Smooth muscle cell (in vitro differentiated cells): ENCODE measurements around the gene ABLIM3. TPM values are rescaled to one million over a fixed set of nuclear protein-coding genes. Genes with fewer than 3 reads are reported as not detected.

Experiments
- DNase-seq: peaks from one replicate; lab custom pipeline; 2025; ENCODE audit not compliant: unreplicated experiment; lab: John Stamatoyannopoulos, UW
- H2AFZ ChIP-seq: fragments of 200-600 bp; sonication (generic); 2 replicates; pipeline ENCODE4 v1.6.0; 2016; ENCODE audit warnings: antibody characterized with exemption, low read depth, mild to moderate bottlenecking
- H3F3A ChIP-seq: fragments of 200-600 bp; sonication (generic); 2 replicates; pipeline ENCODE4 v1.6.0; 2017; ENCODE audit warnings: antibody characterized with exemption, low read depth
- H3K27ac ChIP-seq: fragments of 200-600 bp; sonication (generic); 2 replicates; pipeline ENCODE4 v1.5.1; 2016; ENCODE audit warnings: low read depth, mild to moderate bottlenecking
- H3K27me3 ChIP-seq: fragments of 200-600 bp; sonication (generic); 2 replicates; pipeline ENCODE4 v1.6.1; 2016; ENCODE audit warnings: low read depth, mild to moderate bottlenecking
- H3K36me3 ChIP-seq: fragments of 200-600 bp; sonication (generic); 2 replicates; pipeline ENCODE4 v1.5.1; 2016; ENCODE audit warnings: low read depth
- H3K4me1 ChIP-seq: fragments of 200-600 bp; sonication (generic); 2 replicates; pipeline ENCODE4 v1.5.1; 2016; ENCODE audit warnings: low read depth
- H3K4me2 ChIP-seq: fragments of 200-600 bp; sonication (generic); 2 replicates; pipeline ENCODE4 v1.6.0; 2016; ENCODE audit warnings: mild to moderate bottlenecking
- H3K4me3 ChIP-seq: fragments of 200-600 bp; sonication (generic); 2 replicates; pipeline ENCODE4 v1.5.1; 2016; ENCODE audit warnings: mild to moderate bottlenecking
- H3K79me2 ChIP-seq: fragments of 200-600 bp; sonication (generic); 2 replicates; pipeline ENCODE4 v1.6.0; 2016; ENCODE audit warnings: low read depth, mild to moderate bottlenecking
- H3K9ac ChIP-seq: fragments of 200-600 bp; sonication (generic); 2 replicates; pipeline ENCODE4 v1.6.0; 2016; ENCODE audit warnings: low read depth
- H3K9me3 ChIP-seq: fragments of 200-600 bp; sonication (generic); replicated peaks from 2 replicates; pipeline ENCODE4 v1.5.1; 2016; ENCODE audit warnings: low read depth
- H4K20me1 ChIP-seq: fragments of 200-600 bp; sonication (generic); 2 replicates; pipeline ENCODE4 v1.6.0; 2016; ENCODE audit warnings: low read depth
- WGBS: methylation state at CpG from one replicate; pipeline ENCODE4 v1.1.7; 2016; ENCODE audit warnings: low lambda C conversion rate; 5-methylcytosine and 5-hydroxymethylcytosine counted together
- polyA plus RNA-seq: library from polyadenylated mRNA; unstranded; fragments of >200 nt; fragmentation: Nextera tagmentation; extraction: Ambion mirVana; gene quantifications from 2 replicates; pipeline ENCODE4 v1.2.1, GENCODE V29; 2016
- total RNA-seq: library from RNA; depleted of rRNA; stranded (reverse); fragments of >200 nt; gene quantifications from 2 replicates; pipeline ENCODE4 v1.2.3, GENCODE V29; 2014
- TF ChIP-seq, protein P1 (sequence below): fragments of 200-600 bp; sonication (generic); IDR thresholded peaks from 2 replicates; pipeline ENCODE4 v1.5.1; 2017; ENCODE audit warnings: borderline replicate concordance, mild to moderate bottlenecking, antibody characterized with exemption; ENCODE audit not compliant: insufficient read depth, poor library complexity, severe bottlenecking

ABLIM3 gene
- total and polyA plus RNA-seq, 2 experiments from 2014 or later: 2.6 to 6.8 TPM

DNA sequence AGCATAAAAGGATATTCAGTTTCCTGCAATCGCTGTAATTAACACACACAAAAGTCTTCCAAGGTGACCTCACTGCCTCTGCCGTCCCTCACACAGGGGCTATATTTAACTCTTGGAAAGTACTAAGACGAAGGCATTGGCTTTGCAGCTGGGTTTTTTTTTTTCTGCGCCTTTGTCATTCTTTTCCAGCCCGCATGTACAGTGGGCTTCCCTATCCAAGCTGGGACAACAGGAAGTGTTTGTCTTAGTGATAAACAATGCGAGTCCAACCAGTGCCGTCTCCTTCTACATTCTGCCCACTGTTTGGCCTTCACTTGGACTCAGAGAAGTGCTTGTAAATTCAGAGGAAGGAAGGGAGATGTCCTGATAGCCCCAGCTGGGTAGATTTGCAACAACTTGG is 148.0 kb downstream of the ABLIM3 start:
- H3K36me3 ChIP-seq: no peaks in the 10 kb centered on the region
- no peaks in the 10 kb centered on the region for H3K79me2 ChIP-seq
- no peaks in the 10 kb centered on the region for H3K4me1 ChIP-seq
- no peak for DNase-seq
- 52% methylated on average over 6 of the region's 7 CpGs for WGBS
- H3K4me2 ChIP-seq: no peak overlapping the region
- H3K27ac ChIP-seq: no peak overlapping the region
- H4K20me1 ChIP-seq: no peaks in the 10 kb centered on the region
- TF ChIP-seq, protein P1, sequence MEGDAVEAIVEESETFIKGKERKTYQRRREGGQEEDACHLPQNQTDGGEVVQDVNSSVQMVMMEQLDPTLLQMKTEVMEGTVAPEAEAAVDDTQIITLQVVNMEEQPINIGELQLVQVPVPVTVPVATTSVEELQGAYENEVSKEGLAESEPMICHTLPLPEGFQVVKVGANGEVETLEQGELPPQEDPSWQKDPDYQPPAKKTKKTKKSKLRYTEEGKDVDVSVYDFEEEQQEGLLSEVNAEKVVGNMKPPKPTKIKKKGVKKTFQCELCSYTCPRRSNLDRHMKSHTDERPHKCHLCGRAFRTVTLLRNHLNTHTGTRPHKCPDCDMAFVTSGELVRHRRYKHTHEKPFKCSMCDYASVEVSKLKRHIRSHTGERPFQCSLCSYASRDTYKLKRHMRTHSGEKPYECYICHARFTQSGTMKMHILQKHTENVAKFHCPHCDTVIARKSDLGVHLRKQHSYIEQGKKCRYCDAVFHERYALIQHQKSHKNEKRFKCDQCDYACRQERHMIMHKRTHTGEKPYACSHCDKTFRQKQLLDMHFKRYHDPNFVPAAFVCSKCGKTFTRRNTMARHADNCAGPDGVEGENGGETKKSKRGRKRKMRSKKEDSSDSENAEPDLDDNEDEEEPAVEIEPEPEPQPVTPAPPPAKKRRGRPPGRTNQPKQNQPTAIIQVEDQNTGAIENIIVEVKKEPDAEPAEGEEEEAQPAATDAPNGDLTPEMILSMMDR: no peak
- H3K9ac ChIP-seq: no peak overlapping the region
- H3F3A ChIP-seq: no peaks in the 10 kb centered on the region
- no peak overlapping the region for H2AFZ ChIP-seq
- H3K4me3 ChIP-seq: no peak overlapping the region
- H3K27me3 ChIP-seq: no peaks in the 10 kb centered on the region
- H3K9me3 ChIP-seq: no peaks in the 10 kb centered on the region

DNA sequence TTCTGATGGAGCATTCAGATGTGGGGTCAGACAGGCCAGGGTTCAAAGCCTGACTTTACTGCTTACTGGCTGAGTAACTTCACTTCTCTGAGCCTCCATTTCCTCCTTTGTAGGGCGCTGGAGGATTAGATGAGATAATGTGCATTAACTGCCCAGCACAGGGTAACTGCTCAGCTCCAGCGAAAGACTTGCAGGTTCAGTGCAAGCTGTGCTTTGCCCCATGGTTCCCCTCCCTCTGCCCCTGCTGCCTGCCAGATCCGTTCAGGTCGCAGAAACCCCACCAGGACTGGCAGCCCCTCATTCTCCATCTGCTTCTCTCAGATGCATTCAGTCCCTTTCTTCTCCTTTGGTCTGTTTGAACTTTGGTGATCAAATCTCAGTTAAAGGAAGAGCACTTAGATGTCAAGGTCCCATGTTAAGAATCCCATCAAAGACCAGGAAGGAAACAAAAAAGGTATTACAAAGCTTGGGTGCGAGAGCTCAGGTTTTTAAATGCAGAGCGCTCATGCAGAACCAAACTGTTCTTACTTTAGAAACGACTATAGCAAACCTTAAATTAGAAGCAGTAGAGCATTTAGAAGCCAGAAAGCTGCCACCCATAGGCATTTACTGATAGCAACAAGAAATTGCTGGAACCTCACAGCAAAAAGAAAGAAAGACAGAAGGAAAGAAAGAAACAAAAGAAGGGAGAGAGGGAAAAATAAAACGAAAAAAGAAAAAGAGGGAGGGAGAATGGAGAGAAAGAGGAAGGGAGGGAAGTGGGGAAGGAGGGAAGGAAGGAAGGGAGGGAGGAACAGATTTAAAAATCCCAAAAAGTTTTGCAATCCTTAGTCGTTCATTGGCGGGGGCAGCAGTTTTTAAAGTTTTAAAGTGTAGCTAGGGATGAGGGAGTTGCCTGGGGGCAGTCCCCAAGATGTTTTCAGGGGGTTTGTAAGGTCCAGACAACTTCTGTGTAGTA is 153.9 kb downstream of the ABLIM3 start:
- TF ChIP-seq, protein P1: no peak
- Histone ChIP-seq H4K20me1 (no peaks in the 10 kb centered on the region), H3K4me3 (no peak overlapping the region), H3K79me2 (no peaks in the 10 kb centered on the region), H3K9me3 (no peaks in the 10 kb centered on the region), H2AFZ (no peak overlapping the region), H3K27ac (no peak overlapping the region), H3K27me3 (no peaks in the 10 kb centered on the region), H3K9ac (no peak overlapping the region), H3F3A (peaks cover 10% of the 10 kb centered on the region), H3K36me3 (no peaks in the 10 kb centered on the region), H3K4me2 (no peak overlapping the region), H3K4me1 (no peaks in the 10 kb centered on the region)
- DNase-seq: no peak
- 66% methylated on average over 10 of the region's 10 CpGs for WGBS

DNA sequence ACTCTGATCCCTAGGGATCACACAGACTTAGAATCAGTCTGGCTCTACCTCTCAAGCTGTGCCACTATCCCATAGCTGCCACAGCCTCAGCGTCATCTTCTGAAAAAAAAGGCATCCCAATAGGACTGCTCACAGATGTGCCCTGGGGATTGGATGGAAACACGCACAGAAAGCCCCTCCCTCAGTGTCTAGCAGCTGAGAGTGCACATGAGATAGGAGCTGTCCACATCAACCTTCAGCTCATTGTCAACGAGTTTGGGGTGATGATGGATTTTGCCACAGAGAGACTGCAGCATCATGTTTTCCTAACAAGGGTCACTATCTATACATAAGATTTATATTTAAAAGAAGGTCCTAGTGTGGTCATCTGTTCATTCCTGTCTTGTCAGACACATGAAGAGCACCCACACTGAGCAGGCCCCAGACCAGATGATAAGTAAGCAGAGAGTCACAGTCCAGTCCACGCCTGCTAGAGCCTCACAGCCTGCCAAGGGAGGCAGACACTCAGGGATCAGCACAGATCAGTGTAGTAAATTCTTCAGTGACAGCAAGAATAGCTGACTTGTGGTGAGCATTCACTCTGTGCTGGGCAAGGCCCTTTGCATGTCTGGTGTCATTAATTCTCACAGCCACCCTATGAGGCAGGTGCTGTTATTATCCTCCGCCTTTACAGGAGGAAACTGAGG is 156.2 kb downstream of the ABLIM3 start:
- Histone ChIP-seq H3K27ac (peak overlapping the region; percentile 69), H3K4me1 (no peaks in the 10 kb centered on the region), H3K9ac (no peak overlapping the region), H3K9me3 (no peaks in the 10 kb centered on the region), H3F3A (peaks cover 10% of the 10 kb centered on the region), H3K27me3 (no peaks in the 10 kb centered on the region), H3K79me2 (no peaks in the 10 kb centered on the region), H3K4me2 (no peak overlapping the region), H2AFZ (no peak overlapping the region), H4K20me1 (no peaks in the 10 kb centered on the region), H3K36me3 (no peaks in the 10 kb centered on the region), H3K4me3 (no peak overlapping the region)
- no peak for DNase-seq
- TF ChIP-seq, protein P1: no peak
- 34% methylated on average over 5 of the region's 5 CpGs for WGBS
